GM10266 (cell line): ENCODE data around the gene CELF4.

Source experiments
- DNase-seq: peaks from one replicate; pipeline ENCODE4 v3.0.0; 2012; ENCODE audit errors: extremely low spot score
- CTCF ChIP-seq: IDR thresholded peaks from 2 replicates; pipeline ENCODE4 v1.5.1; 2012; ENCODE audit warnings: mild to moderate bottlenecking, low read depth; ENCODE audit not compliant: control insufficient read depth, insufficient read depth; ENCODE audit errors: missing control alignments

The CELF4 gene

DNA sequence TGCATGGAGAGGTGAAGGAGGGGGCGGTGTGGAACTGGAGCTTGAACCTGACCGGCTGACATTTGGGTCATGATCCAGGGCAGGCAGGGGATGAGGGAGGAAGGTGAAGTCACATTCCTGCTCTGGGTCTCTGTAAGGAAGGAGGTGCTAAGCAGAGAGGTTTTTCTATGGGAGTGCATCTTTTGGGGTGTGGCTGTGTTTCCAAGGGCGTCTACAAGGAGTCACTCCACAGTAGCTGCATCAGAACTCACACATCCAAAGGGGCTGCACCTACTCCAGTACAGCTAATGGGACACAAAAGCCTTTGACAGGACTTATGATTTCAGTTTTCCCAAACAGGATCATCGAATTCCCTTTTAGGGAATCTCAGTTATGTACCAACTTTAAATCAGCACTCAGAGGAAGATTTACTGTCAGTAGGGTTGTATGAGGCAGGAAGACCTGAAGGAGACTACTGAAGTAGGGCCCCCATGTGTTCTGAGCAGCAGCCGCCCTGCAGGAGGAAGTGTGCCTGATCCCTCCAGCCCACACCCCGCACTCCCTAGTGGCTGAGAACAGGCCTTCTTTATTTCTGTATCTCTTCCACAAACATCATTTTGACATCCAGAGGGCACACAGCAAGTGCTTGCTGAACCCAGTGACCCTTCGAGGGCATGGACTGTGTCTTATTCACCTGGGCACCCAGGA, 137.2 kb downstream of the CELF4 start:
- no peak for TF ChIP-seq CTCF
- DNase-seq: no peak

DNA sequence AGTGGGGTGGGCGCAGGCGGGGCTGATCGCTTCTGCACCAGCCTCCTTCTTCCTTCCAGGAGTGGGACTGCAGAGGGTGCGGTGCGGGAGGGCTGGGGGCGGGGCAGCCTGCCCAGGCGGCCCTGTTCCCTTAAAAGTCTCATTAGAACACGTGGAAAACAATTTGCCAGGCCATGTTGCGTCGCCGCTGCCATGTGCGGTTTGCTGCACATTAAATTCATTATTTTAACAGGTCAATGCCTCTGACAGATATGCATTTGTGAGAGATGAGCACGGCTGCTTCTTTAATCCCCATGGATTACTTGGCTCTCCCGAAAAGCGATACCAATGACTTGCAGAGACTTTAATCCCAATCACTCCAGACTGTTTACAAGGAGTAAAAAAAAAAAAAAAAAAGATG, 139.0 kb downstream of the CELF4 start:
- no peak for DNase-seq
- TF ChIP-seq CTCF: no peak

DNA sequence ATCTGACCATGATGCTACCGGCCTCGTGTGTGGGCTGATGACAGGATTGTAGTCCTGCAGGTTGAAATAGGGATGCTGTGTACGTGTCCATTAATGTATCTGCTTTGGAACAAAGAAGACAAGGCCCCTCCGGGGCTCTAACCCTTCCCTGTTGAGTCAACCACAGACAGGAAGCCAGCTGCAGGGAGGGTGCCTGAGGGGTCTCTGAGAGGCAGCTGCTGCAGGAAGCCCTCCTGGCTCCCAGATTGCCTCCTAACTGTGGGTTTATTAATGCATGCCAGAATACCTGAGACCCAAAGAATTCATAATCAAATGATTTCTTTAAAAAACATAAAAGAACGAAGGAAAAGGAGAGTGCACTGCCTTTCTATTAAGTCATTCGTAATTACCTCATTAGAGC, 140.4 kb downstream of the CELF4 start:
- no peak for TF ChIP-seq CTCF
- DNase-seq: no peak

DNA sequence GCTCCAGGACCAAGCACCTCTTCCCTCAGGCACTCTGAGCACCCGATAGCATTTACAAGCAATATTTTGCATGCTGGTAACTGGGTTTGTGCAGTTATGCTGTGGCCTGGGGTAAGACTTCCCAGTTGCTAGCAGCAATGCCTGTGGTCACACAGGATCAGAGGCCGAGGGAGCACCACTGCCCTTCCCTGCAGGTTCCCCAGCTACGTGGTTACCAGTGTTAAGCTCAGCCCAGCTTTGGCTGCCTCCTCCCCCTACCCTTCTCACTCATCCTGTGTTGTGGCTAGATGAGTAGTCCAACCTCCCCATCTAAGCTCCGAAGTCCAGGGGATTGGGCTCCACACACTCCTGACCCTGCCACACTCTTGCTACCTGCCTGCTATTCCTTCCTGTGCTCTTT, 141.1 kb downstream of the CELF4 start:
- TF ChIP-seq CTCF: no peak
- no peak for DNase-seq

DNA sequence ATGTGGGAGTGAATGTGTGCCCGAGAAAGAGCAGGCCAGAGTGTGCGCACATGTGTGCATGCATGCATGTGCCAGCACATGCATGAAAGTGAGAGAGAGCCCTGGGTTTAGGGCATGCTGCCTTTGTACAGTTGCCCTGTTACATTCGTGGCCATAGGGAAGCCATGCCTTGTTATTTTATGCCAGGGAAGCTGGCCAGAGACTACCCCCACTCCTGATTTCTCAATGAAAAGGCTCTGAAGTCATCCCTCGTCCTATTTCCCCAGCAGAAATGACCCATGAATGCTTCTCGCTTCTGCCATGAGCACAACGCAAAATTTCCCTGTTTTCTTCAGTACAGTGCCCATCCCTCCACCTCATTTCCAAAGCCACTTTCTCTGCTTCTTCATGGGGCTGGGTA, 143.0 kb downstream of the CELF4 start:
- DNase-seq: no peak
- TF ChIP-seq CTCF: no peak

- TF ChIP-seq CTCF: no peak
- no peak for DNase-seq
Observed at GRCh38 chr18:37422116-37422515, 143.5 kb downstream of the CELF4 start.

DNA sequence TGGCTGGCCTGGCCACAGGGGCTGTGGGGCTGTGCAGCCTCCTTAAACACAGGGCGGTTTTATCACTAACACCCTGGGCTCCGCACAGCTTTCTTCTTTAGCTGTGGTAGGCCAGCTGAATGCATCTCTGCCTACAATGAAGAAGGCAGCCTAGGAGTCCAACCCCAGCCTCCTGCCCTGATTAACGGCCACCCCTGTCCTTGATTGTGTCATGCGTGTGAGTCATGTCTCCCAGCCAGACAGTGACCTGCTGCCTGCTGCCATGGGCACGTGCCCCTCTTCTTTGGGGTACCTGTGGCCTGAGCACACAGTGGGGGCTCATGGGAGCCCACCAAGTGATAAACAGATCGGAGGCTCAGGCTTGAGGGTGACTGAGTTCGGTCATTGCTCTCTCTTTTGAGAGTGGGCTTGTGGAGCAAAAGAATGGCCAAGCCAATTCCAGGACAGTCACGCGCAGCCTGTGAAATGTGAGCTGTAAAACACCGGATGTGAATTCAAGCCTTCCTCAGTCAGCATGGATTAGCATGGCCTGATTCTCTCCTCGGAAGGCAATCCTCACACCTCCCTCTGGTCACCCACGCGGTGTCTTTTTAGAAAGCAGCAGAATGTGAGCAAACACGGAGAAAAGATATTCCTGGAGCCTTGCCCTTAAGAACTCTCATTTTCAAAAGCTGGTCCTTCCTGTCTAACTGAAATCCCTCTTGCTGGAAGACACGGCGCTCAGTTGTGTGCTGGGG, 144.1 kb downstream of the CELF4 start:
- no peak for DNase-seq
- no peak for TF ChIP-seq CTCF
